H1 (cell line): Measurements from ENCODE around the gene GATA5. TPM values are rescaled to one million over a fixed set of nuclear protein-coding genes. Genes with fewer than 3 reads are reported as not detected.

Source experiments
- CTCF ChIA-PET: fragments of 300-600 bp; sonication (Branson Sonifier 250); formaldehyde crosslinking; loops from one replicate; lab custom pipeline; 2021; ENCODE audit not compliant: partially characterized antibody; lab: Charles Lee
- POLR2A ChIA-PET: fragments of 300-600 bp; sonication (Branson Sonifier 250); formaldehyde crosslinking; loops from one replicate; lab custom pipeline; 2021; ENCODE audit warnings: inconsistent platforms; ENCODE audit not compliant: partially characterized antibody; lab: Charles Lee
- DNase-seq, 2 experiments: peaks; one replicate each; pipeline versions ENCODE4 v3.0.0 to v3.0.0-alpha.2; 2010 to 2022; ENCODE audit warnings: low spot score in 2 of 2, low read depth in 1 of 2, mixed read lengths in 1 of 2
- FAIRE-seq: peaks from 2 replicates; lab custom pipeline; 2011; peaks lifted over from hg19 to GRCh38; lab: Jason Lieb, UNC
- H2AFZ ChIP-seq: 2 replicates; pipeline ENCODE4 v1.8.1; 2012; ENCODE audit warnings: low read length, inconsistent platforms
- H2AK5ac ChIP-seq: 2 replicates; pipeline ENCODE4 v1.6.1; 2013; ENCODE audit warnings: low read depth, low read length
- H2BK120ac ChIP-seq: replicated peaks from 2 replicates; pipeline ENCODE3; 2013; ENCODE audit warnings: low read depth, low read length, inconsistent platforms
- H2BK12ac ChIP-seq: 2 replicates; pipeline ENCODE4 v1.6.1; 2013; ENCODE audit warnings: low read depth, low read length
- H2BK15ac ChIP-seq: 2 replicates; pipeline ENCODE4 v1.6.1; 2013; ENCODE audit warnings: low read length
- H2BK20ac ChIP-seq: 2 replicates; pipeline ENCODE4 v1.6.1; 2013; ENCODE audit warnings: low read length
- H2BK5ac ChIP-seq: 2 replicates; pipeline ENCODE4 v1.6.1; 2013; ENCODE audit warnings: low read depth, low read length
- H3K14ac ChIP-seq: 2 replicates; pipeline ENCODE4 v1.6.1; 2013; ENCODE audit warnings: inconsistent platforms; ENCODE audit not compliant: insufficient read length
- H3K18ac ChIP-seq: 2 replicates; pipeline ENCODE4 v1.6.1; 2013; ENCODE audit warnings: low read length; ENCODE audit errors: extremely low read depth
- H3K23ac ChIP-seq: 2 replicates; pipeline ENCODE4 v1.6.1; 2013; ENCODE audit warnings: inconsistent platforms; ENCODE audit not compliant: insufficient read length
- H3K23me2 ChIP-seq: 2 replicates; pipeline ENCODE4 v1.6.1; 2013; ENCODE audit warnings: low read depth, low read length
- H3K27ac ChIP-seq: 2 replicates; pipeline ENCODE4 v1.6.1; 2011; ENCODE audit warnings: low read depth, low read length, inconsistent platforms
- H3K27me3 ChIP-seq, 4 experiments: replicated peaks in 1 of 4; 1 replicate in 1 of 4; 2 replicates in 3 of 4; pipeline versions ENCODE4 v1.6.1 to v1.8.1; 2011 to 2013; ENCODE audit warnings: low read length in 3 of 4, mild to moderate bottlenecking in 3 of 4, inconsistent platforms in 2 of 4, mixed read lengths in 2 of 4, moderate library complexity in 1 of 4; ENCODE audit not compliant: control insufficient read depth in 3 of 4, insufficient read depth in 3 of 4; ENCODE audit errors: extremely low read depth in 1 of 4
- H3K36me3 ChIP-seq, 4 experiments: 2 replicates each; pipeline versions ENCODE4 v1.6.1 to v1.8.1; 2011 to 2013; ENCODE audit warnings: mild to moderate bottlenecking in 4 of 4, low read length in 3 of 4, moderate library complexity in 2 of 4, control low read depth in 1 of 4, inconsistent platforms in 1 of 4; ENCODE audit not compliant: insufficient read depth in 4 of 4, control insufficient read depth in 2 of 4
- H3K4ac ChIP-seq: replicated peaks from 2 replicates; pipeline ENCODE3; 2013; ENCODE audit warnings: low read length, low read depth, mixed read lengths, inconsistent platforms; ENCODE audit not compliant: insufficient read length
- H3K4me1 ChIP-seq, 4 experiments: replicated peaks in 1 of 4; 1 replicate in 1 of 4; 2 replicates in 3 of 4; pipeline versions ENCODE4 v1.6.1 to v1.8.1; 2011 to 2013; ENCODE audit warnings: low read length in 3 of 4, inconsistent platforms in 2 of 4, mixed read lengths in 1 of 4; ENCODE audit not compliant: insufficient read depth in 4 of 4, control insufficient read depth in 3 of 4
- H3K4me2 ChIP-seq, 2 experiments: 2 replicates each; pipeline versions ENCODE4 v1.6.1 to v1.8.1; 2011 to 2013; ENCODE audit warnings: low read depth in 2 of 2, low read length in 2 of 2, control low read depth in 1 of 2, inconsistent platforms in 1 of 2, mild to moderate bottlenecking in 1 of 2; ENCODE audit not compliant: insufficient read depth in 1 of 2
- H3K4me3 ChIP-seq, 4 experiments: fragments of 200-600, 300-600 bp in 1 of 4; sonication (generic), shearing (Covaris generic), sonication (Bioruptor Twin) in 1 of 4; 2 replicates each; pipeline versions ENCODE4 v1.5.1 to v1.8.1; 2011 to 2016; ENCODE audit warnings: low read length in 4 of 4, low read depth in 3 of 4, control low read depth in 2 of 4, inconsistent platforms in 2 of 4, mild to moderate bottlenecking in 2 of 4, mixed read lengths in 1 of 4, moderate library complexity in 1 of 4; ENCODE audit not compliant: insufficient read depth in 2 of 4; ENCODE audit errors: extremely low read depth in 1 of 4
- H3K56ac ChIP-seq: replicated peaks from 2 replicates; pipeline ENCODE3; 2013; ENCODE audit warnings: low read depth, mild to moderate bottlenecking, mixed read lengths, low read length, inconsistent platforms; ENCODE audit not compliant: insufficient read length
- H3K79me1 ChIP-seq: 2 replicates; pipeline ENCODE4 v1.6.1; 2013; ENCODE audit warnings: low read depth, low read length, control low read depth
- H3K79me2 ChIP-seq, 2 experiments: 2 replicates each; pipeline versions ENCODE4 v1.6.1 to v1.8.1; 2012 to 2013; ENCODE audit warnings: low read length in 2 of 2, mild to moderate bottlenecking in 2 of 2, inconsistent platforms in 1 of 2; ENCODE audit not compliant: insufficient read depth in 2 of 2, control insufficient read depth in 1 of 2
- H3K9ac ChIP-seq, 4 experiments: replicated peaks in 1 of 4; 1 replicate in 1 of 4; 2 replicates in 3 of 4; pipeline versions ENCODE4 v1.6.1 to v1.8.1; 2011 to 2013; ENCODE audit warnings: low read depth in 3 of 4, low read length in 3 of 4, control low read depth in 2 of 4, mild to moderate bottlenecking in 2 of 4, moderate library complexity in 2 of 4, inconsistent platforms in 1 of 4; ENCODE audit errors: extremely low read depth in 1 of 4
- H3K9me3 ChIP-seq, 2 experiments: 2 replicates each; pipeline versions ENCODE4 v1.6.1 to v1.8.1; 2012 to 2013; ENCODE audit warnings: mild to moderate bottlenecking in 2 of 2, moderate library complexity in 2 of 2, control low read depth in 1 of 2, inconsistent platforms in 1 of 2, low read depth in 1 of 2, low read length in 1 of 2, mixed read lengths in 1 of 2; ENCODE audit not compliant: insufficient read depth in 2 of 2
- H4K20me1 ChIP-seq, 2 experiments: replicated peaks in 1 of 2; 2 replicates each; pipeline versions ENCODE3 to v1.8.1; 2011 to 2013; ENCODE audit warnings: inconsistent platforms in 2 of 2, low read length in 2 of 2, mild to moderate bottlenecking in 1 of 2; ENCODE audit not compliant: insufficient read depth in 2 of 2, control insufficient read depth in 1 of 2
- H4K5ac ChIP-seq: 2 replicates; pipeline ENCODE4 v1.6.1; 2013; ENCODE audit warnings: low read length, low read depth, mixed read lengths, inconsistent platforms; ENCODE audit not compliant: insufficient read length
- H4K8ac ChIP-seq: 2 replicates; pipeline ENCODE4 v1.8.0; 2013; ENCODE audit warnings: mild to moderate bottlenecking, moderate library complexity, low read length, inconsistent platforms; ENCODE audit not compliant: insufficient read depth; ENCODE audit errors: extremely low read depth
- H4K91ac ChIP-seq: replicated peaks from 2 replicates; pipeline ENCODE3; 2013; ENCODE audit warnings: low read length, mixed read lengths, inconsistent platforms; ENCODE audit not compliant: insufficient read length
- BACH1 ChIP-seq: IDR thresholded peaks from 2 replicates; pipeline ENCODE4 v1.6.1; 2012; ENCODE audit warnings: low read length, improper control_type of control experiment
- BRCA1 ChIP-seq: IDR thresholded peaks from 2 replicates; pipeline ENCODE4 v1.6.1; 2012; ENCODE audit warnings: low read depth, low read length, improper control_type of control experiment
- CHD1 ChIP-seq: IDR thresholded peaks from 2 replicates; pipeline ENCODE4 v1.6.1; 2012; ENCODE audit warnings: low read depth, low read length, improper control_type of control experiment
- KDM5A ChIP-seq: fragments of 200-600 bp; IDR thresholded peaks from 2 replicates; pipeline ENCODE4 v1.7.1; 2012; ENCODE audit warnings: mild to moderate bottlenecking, low read length, inconsistent platforms, mixed read lengths
- MAX ChIP-seq: IDR thresholded peaks from 2 replicates; pipeline ENCODE4 v1.6.1; 2012; ENCODE audit warnings: inconsistent platforms
- TBP ChIP-seq: IDR thresholded peaks from 2 replicates; pipeline ENCODE4 v1.6.1; 2011; ENCODE audit warnings: low read depth, low read length, improper control_type of control experiment
- WGBS, 2 experiments: shearing (Covaris generic) in 1 of 2; methylation state at CpG; one replicate each; pipeline versions ENCODE4 v1.1.6 to v1.1.7; 2013 to 2015; ENCODE audit warnings: low lambda C conversion rate in 2 of 2, mixed read lengths in 2 of 2, inconsistent platforms in 1 of 2, low coverage in 1 of 2, missing lambda C conversion rate in 1 of 2; ENCODE audit not compliant: insufficient replicate concordance in 2 of 2, insufficient coverage in 1 of 2, insufficient read length in 1 of 2; ENCODE audit errors: extremely low coverage in 1 of 2, missing lambda C conversion rate in 1 of 2; 5-methylcytosine and 5-hydroxymethylcytosine counted together
- polyA plus RNA-seq, 7 experiments: library from polyadenylated mRNA; depleted of rRNA in 3 of 7; stranded (reverse) in 5 of 7; unstranded in 2 of 7; fragments of >200 nt in 5 of 7; fragments of 200-250 nt in 2 of 7; gene quantifications; 1 replicate in 5 of 7; 2 replicates in 1 of 7; 4 replicates in 1 of 7; pipeline versions ENCODE4 v1.2.1 to v1.2.3, GENCODE V29; 2011 to 2013; ENCODE audit warnings: missing spikeins in 2 of 7, mixed read lengths in 2 of 7
- total RNA-seq: library from RNA; stranded (reverse); fragmentation: NEBNext Ultra II Directional; extraction: Animal tissue kit (Norgen Biotek cat#: 25700); gene quantifications from 2 replicates; pipeline ENCODE4 v1.2.1, GENCODE V29; 2021

Gene GATA5
- total and polyA plus RNA-seq, 2 of the 8 experiments (the other 6 are each of a cell fraction or from before 2014, with no cell fraction given) = 0.08 to 0.11 TPM

- Histone ChIP-seq H3K9me3 (no peaks in the 10 kb centered on the region), H2BK15ac (peak overlapping the region; percentile 81; the same call in 1 of the 2 replicates), H3K18ac (no peak overlapping the region; the same call in 1 of the 2 replicates), H3K4me2 (no peak overlapping the region), H3K79me1 (0 out of 2 replicates have a peak, but pooled peaks cover 2% of the 10 kb centered on the region), H2AK5ac (0 out of 2 replicates have a peak overlapping the region, but pooled peaks have one; percentile 66), H3K56ac (no peak overlapping the region), H3K79me2 (no peaks in the 10 kb centered on the region), H3K23ac (no peak overlapping the region), H3K4me3 (no peak overlapping the region), H3K27ac (no peak overlapping the region), H4K91ac (no peak overlapping the region), H2BK20ac (no peak overlapping the region), H2BK120ac (no peak overlapping the region), H3K4me1 (peaks cover 0 to 42% (median 22%) of the 10 kb centered on the region in 4 experiments; a peak in 6 of 7 replicates), H3K14ac (no peak overlapping the region), H2BK12ac (peak overlapping the region; percentile 92; the same call in 1 of the 2 replicates), H3K9ac (no peak overlapping the region), H2AFZ (no peak overlapping the region), H3K36me3 (peaks cover 0 to 7% (median 0%) of the 10 kb centered on the region in 4 experiments; a peak in 1 of 8 replicates), H4K5ac (no peak overlapping the region), H4K20me1 (peaks cover 3 to 15% of the 10 kb centered on the region in 2 experiments), H3K4ac (no peak overlapping the region), H3K27me3 (peaks cover 59 to 97% (median 93%) of the 10 kb centered on the region in 4 experiments), H2BK5ac (no peak overlapping the region), H3K23me2 (peaks cover 17% of the 10 kb centered on the region; the same call in 1 of the 2 replicates), H4K8ac (no peak overlapping the region)
- DNase-seq (no peak), FAIRE-seq (no peak)
- 73% methylated on average over 5 of the region's 5 CpGs; no CpG with 5 or more reads in 1 of the 2 experiments for WGBS, 2 experiments
- CTCF ChIA-PET = interaction anchor here (1.2 to 7.0 kb wide), 6 partner anchors 9 to 99 kb away, joined by 3 to 68 read pairs (median 9); no protein-coding TSS in a partner anchor
- POLR2A ChIA-PET = interaction anchor here (1.2 to 1.9 kb wide), 3 partner anchors 9 to 90 kb away, joined by 3 to 5 read pairs (median 4); no protein-coding TSS in a partner anchor
- TF ChIP-seq MAX (no peak), BACH1 (no peak), CHD1 (no peak), BRCA1 (no peak), TBP (no peak), KDM5A (no peak)
These were observed 3.9 kb upstream of the GATA5 start for GRCh38 chr20:62479656-62480055.
